DND-41 (cell line): ENCODE measurements around the gene CST6.

Experiments used
- CTCF ChIP-seq: IDR thresholded peaks from 2 replicates; pipeline ENCODE4 v1.5.1; 2012; ENCODE audit warnings: borderline replicate concordance, low read length, moderate library complexity, mild to moderate bottlenecking; ENCODE audit not compliant: poor library complexity, severe bottlenecking; ENCODE audit errors: extremely low read depth
- EZH2 ChIP-seq: IDR thresholded peaks from 3 replicates; pipeline ENCODE4 v1.6.1; 2012; ENCODE audit warnings: borderline replicate concordance, low read depth, mild to moderate bottlenecking, moderate library complexity, low read length, inconsistent platforms; ENCODE audit not compliant: severe bottlenecking

GRCh38 chr11:66013762-66014100 is 1.9 kb downstream of the CST6 start:
- no peak for TF ChIP-seq CTCF
- TF ChIP-seq EZH2: no peak
